HG02852 (cell line): ENCODE data around the gene LARGE2.

Experiments used
- ATAC-seq: cut with Tn5 transposase; IDR thresholded peaks from one replicate; pipeline ENCODE4 v1.9.1; 2021; ENCODE audit warnings: mild to moderate bottlenecking, moderate library complexity; ENCODE audit not compliant: unreplicated experiment

The LARGE2 gene

DNA sequence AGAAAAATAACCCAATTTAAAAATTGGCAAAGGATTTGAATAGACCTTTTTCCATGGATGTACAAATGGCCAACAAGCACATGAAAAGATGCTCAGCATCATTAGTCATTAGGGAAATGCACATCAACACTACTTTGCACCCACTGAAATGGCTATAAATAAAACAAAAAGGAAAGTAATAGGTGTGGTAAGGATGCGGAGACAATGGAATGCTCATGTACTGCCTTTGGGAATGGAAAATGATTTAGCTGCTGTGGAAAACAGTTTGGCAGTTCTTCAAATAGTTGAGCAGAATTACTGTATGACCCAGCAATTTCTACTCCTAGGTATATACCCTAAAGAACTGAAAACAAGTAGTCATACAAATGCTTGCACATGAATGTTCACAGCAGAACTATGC, 37.4 kb downstream of the LARGE2 start:
- ATAC-seq: no peak

DNA sequence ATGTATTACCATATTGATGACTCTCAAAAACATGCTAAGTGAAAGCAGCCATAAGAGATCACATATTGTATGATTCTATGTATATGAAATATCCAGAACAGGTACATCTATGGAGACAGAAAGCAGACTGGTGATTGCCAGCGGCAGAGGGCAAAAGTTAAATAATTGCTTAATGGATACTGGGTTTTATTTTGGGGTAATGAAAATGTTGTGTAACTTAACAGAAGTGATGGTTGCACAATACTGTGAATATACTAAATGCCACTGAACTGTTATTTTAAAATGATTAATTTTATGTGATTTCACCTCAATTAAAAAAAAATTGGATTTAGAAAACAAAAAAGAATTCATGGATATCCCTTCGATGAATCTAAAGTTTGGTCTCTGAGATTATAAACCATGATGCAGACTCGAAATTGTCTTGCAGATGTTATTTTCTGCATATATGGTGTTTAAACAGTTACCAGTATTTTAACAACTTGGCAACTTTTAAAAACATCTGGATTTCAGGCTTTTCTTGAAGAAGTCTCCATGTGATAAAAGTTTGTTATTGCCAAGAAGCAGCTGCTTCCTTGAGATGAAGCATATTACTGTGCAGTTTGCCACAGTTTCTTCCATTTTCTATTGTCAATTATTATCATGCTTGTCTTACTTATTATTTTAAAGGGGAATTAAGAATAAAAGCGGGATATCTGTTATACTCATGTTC, 38.1 kb downstream of the LARGE2 start:
- ATAC-seq: no peak

DNA sequence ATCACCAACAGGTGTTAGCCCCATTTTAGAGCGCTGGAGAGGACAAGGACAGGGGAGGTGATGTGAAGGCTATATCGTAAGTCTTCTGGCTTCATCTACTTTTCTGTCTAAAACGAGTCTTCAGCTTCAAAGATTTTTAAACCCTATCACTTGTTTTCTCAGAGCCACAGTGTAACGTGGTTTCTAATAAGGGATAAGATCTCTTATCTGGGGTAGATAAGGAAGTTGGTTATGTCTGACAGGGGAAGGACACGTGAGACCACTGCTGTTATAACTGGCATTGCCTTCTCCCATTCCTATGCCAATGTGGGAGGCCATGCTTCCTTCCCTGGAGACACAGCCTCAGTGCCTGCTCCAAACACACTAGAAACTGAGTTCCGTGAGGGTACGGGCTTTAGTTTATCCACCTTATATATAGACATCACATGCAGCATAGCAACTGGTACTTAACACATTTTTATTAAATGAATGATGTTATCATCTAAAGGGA, 39.3 kb downstream of the LARGE2 start:
- no peak for ATAC-seq

DNA sequence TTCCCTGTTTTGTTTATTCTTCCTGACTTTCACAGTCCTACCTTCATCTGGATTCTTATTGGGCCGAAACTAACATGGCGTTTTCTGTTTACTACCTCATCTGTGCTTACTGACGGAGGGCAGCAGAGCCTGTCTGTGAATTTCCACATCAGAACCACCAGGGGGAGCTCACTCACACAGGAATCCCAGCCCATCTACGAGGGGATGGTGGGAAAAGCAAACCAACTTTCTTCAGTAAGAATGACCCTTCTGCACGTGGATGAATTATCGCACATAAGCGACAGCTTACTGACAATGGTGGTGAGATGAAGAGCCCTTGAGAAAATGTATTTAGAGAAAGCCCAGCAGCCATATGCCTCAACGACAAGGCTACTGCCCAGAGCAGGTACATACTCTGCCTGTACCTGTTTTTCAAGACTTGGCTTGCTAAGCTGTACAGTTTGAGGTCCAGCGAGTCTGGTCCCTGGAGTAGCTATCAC, 42.5 kb downstream of the LARGE2 start:
- ATAC-seq: peak; percentile 73

DNA sequence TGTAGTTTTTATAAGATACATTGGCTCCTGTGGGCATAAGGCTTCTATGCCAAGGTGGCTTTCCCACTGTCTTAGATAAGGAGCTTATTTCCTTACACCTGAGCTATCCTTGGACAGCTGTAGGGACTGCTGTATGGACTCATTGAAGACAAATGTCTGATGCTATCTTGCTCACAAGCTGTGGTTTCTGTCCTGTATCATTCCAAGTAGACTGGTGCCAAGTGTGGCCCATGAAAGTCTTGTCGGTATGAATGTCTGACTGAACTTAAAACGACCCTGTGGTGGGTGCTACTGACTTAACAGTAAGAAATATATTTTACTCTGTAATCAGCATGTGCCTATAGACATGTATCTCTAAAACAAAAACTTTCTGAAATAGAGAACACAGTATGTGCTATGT, 45.0 kb downstream of the LARGE2 start:
- no peak for ATAC-seq

DNA sequence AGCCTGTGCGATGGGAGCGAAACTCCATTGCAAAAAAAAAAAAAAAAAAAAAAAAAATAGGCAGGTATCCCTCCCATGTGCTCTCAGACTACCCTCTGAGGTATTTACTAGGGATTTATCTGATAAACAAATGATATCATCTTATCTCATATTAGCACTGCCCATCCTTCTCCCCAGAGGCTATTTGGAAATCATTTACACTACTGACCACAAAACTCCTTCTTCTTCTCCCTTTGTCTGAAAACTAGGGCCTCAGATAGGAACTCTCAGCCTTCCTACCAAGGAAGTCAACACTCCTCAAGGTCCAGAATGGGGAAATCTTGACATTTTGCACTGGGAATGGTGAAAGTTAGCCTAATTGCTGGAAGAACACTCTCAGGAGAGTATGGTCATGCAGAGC, 46.4 kb downstream of the LARGE2 start:
- ATAC-seq: no peak

DNA sequence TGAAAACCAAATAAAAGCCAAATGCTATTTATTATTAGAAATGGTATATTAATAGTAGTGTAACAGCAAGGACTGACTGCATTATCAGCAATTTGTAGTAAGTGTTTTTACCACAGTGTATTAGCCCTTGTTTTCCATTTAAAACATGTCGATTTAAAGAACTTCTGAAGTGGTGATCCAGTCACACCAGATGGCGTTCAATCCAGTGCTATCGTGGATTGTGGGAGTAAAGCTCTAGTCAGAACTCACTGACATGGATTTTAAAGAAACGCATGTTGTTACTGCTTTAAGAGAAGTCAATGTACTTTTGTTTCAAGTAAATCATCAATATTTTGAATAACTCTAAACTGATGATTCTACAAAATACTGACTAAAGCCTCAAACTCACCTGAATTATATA, 51.1 kb downstream of the LARGE2 start:
- no peak for ATAC-seq

DNA sequence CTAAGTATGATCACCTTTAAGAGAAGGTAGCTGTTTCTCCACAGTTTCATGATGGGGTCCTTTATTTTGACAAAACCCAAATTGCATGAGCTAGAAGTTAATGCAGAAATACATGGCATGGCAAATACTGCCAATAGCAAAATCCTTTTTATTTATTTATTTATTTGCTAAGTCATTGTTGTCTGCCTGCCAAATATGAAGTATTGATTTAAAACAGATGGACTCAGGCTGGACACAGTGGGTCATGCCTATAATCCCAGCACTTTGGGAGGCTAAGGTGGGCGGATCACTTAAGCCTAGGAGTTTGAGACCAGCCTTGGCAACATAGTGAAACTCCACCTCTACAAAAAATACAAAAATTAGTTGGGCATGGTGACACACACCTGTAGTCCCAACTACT, 52.4 kb downstream of the LARGE2 start:
- no peak for ATAC-seq
